HepG2 (cell line): ENCODE data around the gene BOLL. TPM values are rescaled to one million over a fixed set of nuclear protein-coding genes. Genes with fewer than 3 reads are reported as not detected.
A peak's percentile ranks its signal among the peaks of the same experiment; 100 is the strongest.

Source experiments
- ATAC-seq: fragments of 200-7000 bp; cut with Tn5 transposase; 3 replicates; pipeline ENCODE4 v1.9.1; 2020; ENCODE audit warnings: mild to moderate bottlenecking, moderate library complexity
- BruUV-seq: library from RNA; stranded (reverse); fragments of 400-500 nt; replicated peaks from 2 replicates; lab custom pipeline; 2021; lab: Mats Ljungman, UMichigan
- CTCF ChIA-PET: fragments of 300-600 bp; formaldehyde crosslinking; extraction: SDS; loops from one replicate; lab custom pipeline; 2021; ENCODE audit warnings: low total read pairs, inconsistent platforms, low intra/inter-chr PET ratio; lab: Yijun Ruan, JAX
- POLR2A ChIA-PET: fragments of 350-600 bp; sonication (Branson Sonifier 250); formaldehyde crosslinking; loops from one replicate; lab custom pipeline; 2020; ENCODE audit warnings: antibody characterized with exemption, inconsistent platforms; lab: Yijun Ruan, JAX
- DNase-seq: peaks from one replicate; pipeline ENCODE4 v3.0.0-alpha.2; 2015; ENCODE audit warnings: low spot score
- FAIRE-seq: peaks from 3 replicates; lab custom pipeline; 2011; peaks lifted over from hg19 to GRCh38; lab: Jason Lieb, UNC
- H2AFZ ChIP-seq: one replicate; pipeline ENCODE4 v1.6.1; 2011; ENCODE audit warnings: low read length, inconsistent platforms
- H3K27ac ChIP-seq: fragments of 300-600 bp; 3 replicates; pipeline ENCODE4 v1.8.0; 2011; ENCODE audit warnings: mixed run types, mild to moderate bottlenecking, mixed read lengths, low read length, inconsistent platforms; ENCODE audit not compliant: insufficient read depth; ENCODE audit errors: extremely low read length
- H3K27me3 ChIP-seq, 2 experiments: fragments of 200-600 bp in 1 of 2; 2 replicates in 1 of 2; 3 replicates in 1 of 2; pipeline versions ENCODE4 v1.6.0 to v1.8.0; 2011; ENCODE audit warnings: low read length in 2 of 2, mild to moderate bottlenecking in 2 of 2, moderate library complexity in 2 of 2, inconsistent platforms in 1 of 2; ENCODE audit not compliant: insufficient read depth in 2 of 2, control insufficient read depth in 1 of 2
- H3K36me3 ChIP-seq, 2 experiments: fragments of 200-600 bp in 1 of 2; replicated peaks in 1 of 2; 2 replicates in 1 of 2; 3 replicates in 1 of 2; pipeline versions ENCODE4 v1.5.1 to v1.8.0; 2011; ENCODE audit warnings: low read length in 2 of 2, inconsistent platforms in 1 of 2; ENCODE audit not compliant: insufficient read depth in 2 of 2, control insufficient read depth in 1 of 2
- H3K4me1 ChIP-seq: 2 replicates; pipeline ENCODE4 v1.5.1; 2012; ENCODE audit warnings: low read length, inconsistent platforms; ENCODE audit not compliant: insufficient read depth
- H3K4me2 ChIP-seq: 2 replicates; pipeline ENCODE4 v1.6.0; 2011; ENCODE audit warnings: low read depth, low read length, inconsistent platforms
- H3K4me3 ChIP-seq, 3 experiments: fragments of 200-600 bp in 1 of 3; sonication (generic), shearing (Covaris generic) in 1 of 3; replicated peaks in 1 of 3; 2 replicates each; pipeline ENCODE4 v1.5.1; 2011 to 2016; ENCODE audit warnings: low read length in 3 of 3, inconsistent platforms in 2 of 3, low read depth in 2 of 3, mild to moderate bottlenecking in 2 of 3, control low read depth in 1 of 3, mixed read lengths in 1 of 3; ENCODE audit not compliant: insufficient read depth in 1 of 3
- H3K79me2 ChIP-seq: one replicate; pipeline ENCODE4 v1.6.1; 2011; ENCODE audit warnings: low read length, inconsistent platforms; ENCODE audit not compliant: insufficient read depth
- H3K9ac ChIP-seq: 2 replicates; pipeline ENCODE4 v1.6.0; 2011; ENCODE audit warnings: mild to moderate bottlenecking, low read depth, low read length, inconsistent platforms; ENCODE audit not compliant: insufficient read depth
- H3K9me3 ChIP-seq: 2 replicates; pipeline ENCODE4 v1.5.1; 2012; ENCODE audit warnings: mild to moderate bottlenecking, low read length
- H4K20me1 ChIP-seq: 2 replicates; pipeline ENCODE4 v1.6.0; 2011; ENCODE audit warnings: inconsistent platforms, mild to moderate bottlenecking, low read length, moderate library complexity; ENCODE audit not compliant: insufficient read depth
- HNF4A ChIP-seq: sonication (generic); formaldehyde crosslinking; IDR thresholded peaks from 2 replicates; pipeline ENCODE4 v1.4.0; 2020; ENCODE audit warnings: missing genetic modification reagents
- IKZF4 ChIP-seq: sonication (generic); formaldehyde crosslinking; IDR thresholded peaks from 2 replicates; pipeline ENCODE4 v1.5.1; 2020; ENCODE audit warnings: borderline replicate concordance, mild to moderate bottlenecking, low read depth, missing genetic modification reagents; ENCODE audit errors: not compliant biosample characterization
- SIX1 ChIP-seq: sonication (generic); formaldehyde crosslinking; IDR thresholded peaks from 2 replicates; pipeline ENCODE4 v1.4.0; 2020; ENCODE audit warnings: missing genetic modification reagents, borderline replicate concordance
- ZNF224 ChIP-seq: sonication (generic); formaldehyde crosslinking; IDR thresholded peaks from 2 replicates; pipeline ENCODE4 v1.5.0; 2020; ENCODE audit warnings: mild to moderate bottlenecking, missing genetic modification reagents
- ZNF264 ChIP-seq: sonication (generic); formaldehyde crosslinking; IDR thresholded peaks from 2 replicates; pipeline ENCODE4 v1.4.0; 2020; ENCODE audit warnings: missing genetic modification reagents
- ZNF292 ChIP-seq: sonication (generic); formaldehyde crosslinking; IDR thresholded peaks from 2 replicates; pipeline ENCODE4 v1.8.1; 2022; ENCODE audit warnings: mild to moderate bottlenecking, low read depth, missing genetic modification reagents, borderline replicate concordance
- ZNF34 ChIP-seq: sonication (generic); formaldehyde crosslinking; IDR thresholded peaks from 2 replicates; pipeline ENCODE4 v1.4.0; 2020; ENCODE audit warnings: mild to moderate bottlenecking, missing genetic modification reagents, borderline replicate concordance
- ZNF629 ChIP-seq: sonication (generic); formaldehyde crosslinking; conservative IDR thresholded peaks from 2 replicates; pipeline ENCODE4 v1.5.0; 2020; ENCODE audit warnings: missing genetic modification reagents
- WGBS: methylation state at CpG from one replicate; pipeline ENCODE4 v1.1.6; 2017; ENCODE audit warnings: low lambda C conversion rate; 5-methylcytosine and 5-hydroxymethylcytosine counted together
- in situ Hi-C: cut with HindIII; loops from 2 replicates; pipeline ENCODE4 v1.10.0; 2017; ENCODE audit warnings: low pct_unique_long_range_greater_than_20kb; ENCODE audit not compliant: extremely low pct_ligation_motif_present
- intact Hi-C: fragments of 100-400 bp; cut with micrococcal nuclease; formaldehyde crosslinking; loops from one replicate; pipeline ENCODE4 v1.10.0; 2022; ENCODE audit not compliant: unreplicated experiment
- polyA plus RNA-seq, 8 experiments: library from polyadenylated mRNA; depleted of rRNA in 3 of 8; stranded (reverse) in 7 of 8; unstranded in 1 of 8; fragments of >200 nt; fragmentation: Illumina TruSeq in 4 of 8; extraction: Trizol in 4 of 8; gene quantifications; 2 replicates each; pipeline versions ENCODE4 v1.2.1 to v1.2.3, GENCODE V29; 2011 to 2016; ENCODE audit warnings: low read depth in 4 of 8, missing spikeins in 1 of 8, mixed read lengths in 1 of 8; ENCODE audit not compliant: insufficient read depth in 1 of 8
- total RNA-seq, 5 experiments: library from RNA; depleted of rRNA; stranded (reverse); fragments of >200 nt; fragmentation: Illumina TruSeq; extraction: Trizol; gene quantifications; 2 replicates each; pipeline ENCODE4 v1.2.3, GENCODE V29; 2016; ENCODE audit warnings: low read depth in 1 of 5
- TF ChIP-seq, protein P1 (sequence below): IDR thresholded peaks from 2 replicates; pipeline ENCODE4 v1.6.1; 2016; ENCODE audit warnings: mild to moderate bottlenecking, missing biosample characterization, missing genetic modification reagents
- TF ChIP-seq, protein P2 (sequence below): sonication (generic); formaldehyde crosslinking; IDR thresholded peaks from 2 replicates; pipeline ENCODE4 v1.4.0; 2020; ENCODE audit warnings: missing genetic modification reagents
- TF ChIP-seq, protein P3 (sequence below), 2 experiments: fragments of 450-650 bp in 1 of 2; sonication (generic) in 1 of 2; formaldehyde crosslinking; IDR thresholded peaks; 2 replicates each; pipeline versions ENCODE4 v1.5.0 to v1.8.0; 2020 to 2022; ENCODE audit warnings: mild to moderate bottlenecking in 1 of 2, missing genetic modification reagents in 1 of 2
- TF ChIP-seq, protein P4 (sequence below): sonication (generic); formaldehyde crosslinking; IDR thresholded peaks from 2 replicates; pipeline ENCODE4 v1.4.0; 2020; ENCODE audit warnings: missing genetic modification reagents

The BOLL gene
- total and polyA plus RNA-seq, 2 of the 13 experiments (the other 11 are each of a cell fraction or from before 2014, with no cell fraction given) = not detected

DNA sequence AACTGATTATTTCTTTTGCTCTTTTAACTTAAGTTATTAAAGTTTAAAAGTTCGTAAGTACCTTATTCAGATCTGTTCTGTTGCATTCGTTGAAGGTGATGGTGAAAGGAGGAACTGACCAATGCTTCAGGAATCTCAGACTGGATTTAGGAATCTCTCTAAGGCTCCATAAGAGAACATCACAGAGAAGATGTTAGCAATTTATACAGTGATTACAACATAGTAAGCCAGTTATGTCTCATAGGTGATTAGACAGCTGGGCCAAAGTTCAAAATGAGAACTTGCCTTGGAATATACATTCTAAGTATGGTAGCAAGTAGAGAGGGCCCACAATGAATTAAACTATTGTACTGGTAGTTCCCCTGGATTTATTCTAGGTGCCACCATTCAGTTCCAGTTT is 76.8 kb downstream of the BOLL start:
- ATAC-seq = no peak
- POLR2A ChIA-PET = interaction anchor here (1.0 to 1.2 kb wide), 3 partner anchors 34 to 255 kb away, joined by 3 to 5 read pairs (median 3); partner anchors contain the start of genes COQ10B, HSPD1 and HSPE1
- intact Hi-C loops = loop anchor here (5.0 to 10.0 kb wide), 3 partner anchors 256 to 314 kb away; partner anchors contain the start of genes COQ10B and SF3B1
- TF ChIP-seq ZNF34 (CRISPR knock-in tag) (no peak), SIX1 (CRISPR knock-in tag) (no peak), ZNF629 (CRISPR knock-in tag) (no peak), ZNF264 (no peak), ZNF224 (no peak), HNF4A (CRISPR knock-in tag) (peak; percentile 25; the same call in 1 of the 2 replicates), ZNF292 (CRISPR knock-in tag) (no peak), IKZF4 (CRISPR knock-in tag) (no peak)
- TF ChIP-seq, protein P1, sequence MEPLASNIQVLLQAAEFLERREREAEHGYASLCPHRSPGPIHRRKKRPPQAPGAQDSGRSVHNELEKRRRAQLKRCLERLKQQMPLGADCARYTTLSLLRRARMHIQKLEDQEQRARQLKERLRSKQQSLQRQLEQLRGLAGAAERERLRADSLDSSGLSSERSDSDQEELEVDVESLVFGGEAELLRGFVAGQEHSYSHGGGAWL (CRISPR knock-in tag) = no peak
- TF ChIP-seq, protein P2, sequence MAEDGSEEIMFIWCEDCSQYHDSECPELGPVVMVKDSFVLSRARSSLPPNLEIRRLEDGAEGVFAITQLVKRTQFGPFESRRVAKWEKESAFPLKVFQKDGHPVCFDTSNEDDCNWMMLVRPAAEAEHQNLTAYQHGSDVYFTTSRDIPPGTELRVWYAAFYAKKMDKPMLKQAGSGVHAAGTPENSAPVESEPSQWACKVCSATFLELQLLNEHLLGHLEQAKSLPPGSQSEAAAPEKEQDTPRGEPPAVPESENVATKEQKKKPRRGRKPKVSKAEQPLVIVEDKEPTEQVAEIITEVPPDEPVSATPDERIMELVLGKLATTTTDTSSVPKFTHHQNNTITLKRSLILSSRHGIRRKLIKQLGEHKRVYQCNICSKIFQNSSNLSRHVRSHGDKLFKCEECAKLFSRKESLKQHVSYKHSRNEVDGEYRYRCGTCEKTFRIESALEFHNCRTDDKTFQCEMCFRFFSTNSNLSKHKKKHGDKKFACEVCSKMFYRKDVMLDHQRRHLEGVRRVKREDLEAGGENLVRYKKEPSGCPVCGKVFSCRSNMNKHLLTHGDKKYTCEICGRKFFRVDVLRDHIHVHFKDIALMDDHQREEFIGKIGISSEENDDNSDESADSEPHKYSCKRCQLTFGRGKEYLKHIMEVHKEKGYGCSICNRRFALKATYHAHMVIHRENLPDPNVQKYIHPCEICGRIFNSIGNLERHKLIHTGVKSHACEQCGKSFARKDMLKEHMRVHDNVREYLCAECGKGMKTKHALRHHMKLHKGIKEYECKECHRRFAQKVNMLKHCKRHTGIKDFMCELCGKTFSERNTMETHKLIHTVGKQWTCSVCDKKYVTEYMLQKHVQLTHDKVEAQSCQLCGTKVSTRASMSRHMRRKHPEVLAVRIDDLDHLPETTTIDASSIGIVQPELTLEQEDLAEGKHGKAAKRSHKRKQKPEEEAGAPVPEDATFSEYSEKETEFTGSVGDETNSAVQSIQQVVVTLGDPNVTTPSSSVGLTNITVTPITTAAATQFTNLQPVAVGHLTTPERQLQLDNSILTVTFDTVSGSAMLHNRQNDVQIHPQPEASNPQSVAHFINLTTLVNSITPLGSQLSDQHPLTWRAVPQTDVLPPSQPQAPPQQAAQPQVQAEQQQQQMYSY = no peak
- TF ChIP-seq, protein P3, sequence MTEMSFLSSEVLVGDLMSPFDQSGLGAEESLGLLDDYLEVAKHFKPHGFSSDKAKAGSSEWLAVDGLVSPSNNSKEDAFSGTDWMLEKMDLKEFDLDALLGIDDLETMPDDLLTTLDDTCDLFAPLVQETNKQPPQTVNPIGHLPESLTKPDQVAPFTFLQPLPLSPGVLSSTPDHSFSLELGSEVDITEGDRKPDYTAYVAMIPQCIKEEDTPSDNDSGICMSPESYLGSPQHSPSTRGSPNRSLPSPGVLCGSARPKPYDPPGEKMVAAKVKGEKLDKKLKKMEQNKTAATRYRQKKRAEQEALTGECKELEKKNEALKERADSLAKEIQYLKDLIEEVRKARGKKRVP (CRISPR knock-in tag; IDR thresholded peaks at IDR 0.05) = peak in 1 of 2 experiments; percentile 57; a peak in 2 of 4 replicates
- TF ChIP-seq, protein P4, sequence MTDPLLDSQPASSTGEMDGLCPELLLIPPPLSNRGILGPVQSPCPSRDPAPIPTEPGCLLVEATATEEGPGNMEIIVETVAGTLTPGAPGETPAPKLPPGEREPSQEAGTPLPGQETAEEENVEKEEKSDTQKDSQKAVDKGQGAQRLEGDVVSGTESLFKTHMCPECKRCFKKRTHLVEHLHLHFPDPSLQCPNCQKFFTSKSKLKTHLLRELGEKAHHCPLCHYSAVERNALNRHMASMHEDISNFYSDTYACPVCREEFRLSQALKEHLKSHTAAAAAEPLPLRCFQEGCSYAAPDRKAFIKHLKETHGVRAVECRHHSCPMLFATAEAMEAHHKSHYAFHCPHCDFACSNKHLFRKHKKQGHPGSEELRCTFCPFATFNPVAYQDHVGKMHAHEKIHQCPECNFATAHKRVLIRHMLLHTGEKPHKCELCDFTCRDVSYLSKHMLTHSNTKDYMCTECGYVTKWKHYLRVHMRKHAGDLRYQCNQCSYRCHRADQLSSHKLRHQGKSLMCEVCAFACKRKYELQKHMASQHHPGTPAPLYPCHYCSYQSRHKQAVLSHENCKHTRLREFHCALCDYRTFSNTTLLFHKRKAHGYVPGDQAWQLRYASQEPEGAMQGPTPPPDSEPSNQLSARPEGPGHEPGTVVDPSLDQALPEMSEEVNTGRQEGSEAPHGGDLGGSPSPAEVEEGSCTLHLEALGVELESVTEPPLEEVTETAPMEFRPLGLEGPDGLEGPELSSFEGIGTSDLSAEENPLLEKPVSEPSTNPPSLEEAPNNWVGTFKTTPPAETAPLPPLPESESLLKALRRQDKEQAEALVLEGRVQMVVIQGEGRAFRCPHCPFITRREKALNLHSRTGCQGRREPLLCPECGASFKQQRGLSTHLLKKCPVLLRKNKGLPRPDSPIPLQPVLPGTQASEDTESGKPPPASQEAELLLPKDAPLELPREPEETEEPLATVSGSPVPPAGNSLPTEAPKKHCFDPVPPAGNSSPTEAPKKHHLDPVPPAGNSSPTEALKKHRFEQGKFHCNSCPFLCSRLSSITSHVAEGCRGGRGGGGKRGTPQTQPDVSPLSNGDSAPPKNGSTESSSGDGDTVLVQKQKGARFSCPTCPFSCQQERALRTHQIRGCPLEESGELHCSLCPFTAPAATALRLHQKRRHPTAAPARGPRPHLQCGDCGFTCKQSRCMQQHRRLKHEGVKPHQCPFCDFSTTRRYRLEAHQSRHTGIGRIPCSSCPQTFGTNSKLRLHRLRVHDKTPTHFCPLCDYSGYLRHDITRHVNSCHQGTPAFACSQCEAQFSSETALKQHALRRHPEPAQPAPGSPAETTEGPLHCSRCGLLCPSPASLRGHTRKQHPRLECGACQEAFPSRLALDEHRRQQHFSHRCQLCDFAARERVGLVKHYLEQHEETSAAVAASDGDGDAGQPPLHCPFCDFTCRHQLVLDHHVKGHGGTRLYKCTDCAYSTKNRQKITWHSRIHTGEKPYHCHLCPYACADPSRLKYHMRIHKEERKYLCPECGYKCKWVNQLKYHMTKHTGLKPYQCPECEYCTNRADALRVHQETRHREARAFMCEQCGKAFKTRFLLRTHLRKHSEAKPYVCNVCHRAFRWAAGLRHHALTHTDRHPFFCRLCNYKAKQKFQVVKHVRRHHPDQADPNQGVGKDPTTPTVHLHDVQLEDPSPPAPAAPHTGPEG (CRISPR knock-in tag) = no peak

More for the DNA sequence above, 76.8 kb downstream of the BOLL start:
- peaks cover 41% of the 10 kb centered on the region for H3K79me2 ChIP-seq
- peak overlapping the region in 2 of 3 experiments; percentile 60 to 85; a peak in 1 of 6 replicates for H3K4me3 ChIP-seq
- in situ Hi-C loops = loop anchor here (5.0 to 10.0 kb wide), 2 partner anchors 69 to 194 kb away; partner anchors contain the start of gene MOB4
- no peak overlapping the region for H2AFZ ChIP-seq
- no peak overlapping the region for H3K27ac ChIP-seq
- no peak overlapping the region for H3K9ac ChIP-seq
- peak; percentile 44 for DNase-seq
- peaks cover 0 to 7% of the 10 kb centered on the region in 2 experiments; a peak in 2 of 5 replicates for H3K36me3 ChIP-seq
- peak overlapping the region; percentile 84 for H3K4me2 ChIP-seq
- FAIRE-seq = no peak
- peaks cover 22% of the 10 kb centered on the region for H4K20me1 ChIP-seq
- WGBS = 45% methylated on average over 2 of the region's 2 CpGs
- H3K27me3 ChIP-seq = no peaks in the 10 kb centered on the region; a peak in 1 of 5 replicates
- no peaks in the 10 kb centered on the region for H3K9me3 ChIP-seq
- BruUV-seq = no TSS peak
- CTCF ChIA-PET = interaction anchor here (1.6 kb wide), 1 partner anchor 70 kb away, joined by 20 read pairs; no protein-coding TSS in a partner anchor
- H3K4me1 ChIP-seq = peaks cover 38% of the 10 kb centered on the region
